ACC112 (cell line): ENCODE measurements around the gene DAGLA.

Source experiments
- H2AFZ ChIP-seq: fragments of 200-600 bp; sonication (generic); one replicate; pipeline ENCODE4 v1.6.0; 2017; ENCODE audit warnings: antibody characterized with exemption, low read length; ENCODE audit not compliant: unreplicated experiment
- H3K27ac ChIP-seq: fragments of 200-600 bp; sonication (generic); 2 replicates; pipeline ENCODE4 v1.5.1; 2014; ENCODE audit warnings: low read depth, mild to moderate bottlenecking, antibody characterized with exemption, low read length, moderate library complexity
- H3K27me3 ChIP-seq: fragments of 200-600 bp; sonication (generic); 2 replicates; pipeline ENCODE4 v1.6.1; 2014; ENCODE audit warnings: mild to moderate bottlenecking, antibody characterized with exemption, low read length, moderate library complexity, mixed read lengths; ENCODE audit not compliant: insufficient read depth
- H3K36me3 ChIP-seq: fragments of 200-600 bp; sonication (generic); 2 replicates; pipeline ENCODE4 v1.6.1; 2016; ENCODE audit warnings: mild to moderate bottlenecking, antibody characterized with exemption, low read length, moderate library complexity, mixed read lengths; ENCODE audit not compliant: insufficient read depth
- H3K4me1 ChIP-seq: fragments of 200-600 bp; sonication (generic); one replicate; pipeline ENCODE4 v1.6.1; 2016; ENCODE audit warnings: low read length, mixed read lengths; ENCODE audit not compliant: insufficient read depth, unreplicated experiment, control insufficient read depth
- H3K4me3 ChIP-seq: fragments of 200-600 bp; sonication (generic); 2 replicates; pipeline ENCODE4 v1.5.1; 2014; ENCODE audit warnings: mild to moderate bottlenecking, low read depth, low read length
- H3K79me2 ChIP-seq: fragments of 200-600 bp; sonication (generic); one replicate; pipeline ENCODE4 v1.6.0; 2016; ENCODE audit warnings: low read length; ENCODE audit not compliant: control insufficient read depth, unreplicated experiment, insufficient read depth

The DAGLA gene

GRCh38 chr11:61711037-61711436 is 30.8 kb downstream of the DAGLA start:
- Histone ChIP-seq H3K36me3 (no peaks in the 10 kb centered on the region), H3K79me2 (no peaks in the 10 kb centered on the region), H3K4me1 (no peaks in the 10 kb centered on the region), H3K27me3 (no peaks in the 10 kb centered on the region), H3K4me3 (no peak overlapping the region), H3K27ac (no peak overlapping the region), H2AFZ (no peak overlapping the region)

DNA sequence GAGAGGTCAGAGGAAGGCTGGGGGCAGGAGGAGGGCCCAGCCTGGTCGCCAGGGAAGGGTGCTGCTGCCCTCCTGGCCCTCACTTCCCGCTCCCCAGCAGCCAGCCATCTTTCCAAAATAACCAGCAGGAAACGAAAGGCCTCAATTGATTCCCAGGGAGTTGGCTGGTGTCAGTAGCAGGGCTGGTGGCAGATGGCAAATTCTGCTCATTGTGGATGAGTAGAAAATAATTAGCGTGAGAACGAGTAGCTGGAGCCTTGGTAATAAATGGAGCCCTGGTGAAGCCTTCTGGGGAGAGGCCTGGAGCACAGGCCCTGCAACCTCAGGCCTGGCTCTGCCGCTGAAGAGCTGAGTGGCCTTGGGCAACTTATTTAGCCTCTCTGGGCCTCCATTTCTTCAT is 31.3 kb downstream of the DAGLA start:
- Histone ChIP-seq H3K36me3 (no peaks in the 10 kb centered on the region), H3K79me2 (no peaks in the 10 kb centered on the region), H3K27me3 (no peaks in the 10 kb centered on the region)

DNA sequence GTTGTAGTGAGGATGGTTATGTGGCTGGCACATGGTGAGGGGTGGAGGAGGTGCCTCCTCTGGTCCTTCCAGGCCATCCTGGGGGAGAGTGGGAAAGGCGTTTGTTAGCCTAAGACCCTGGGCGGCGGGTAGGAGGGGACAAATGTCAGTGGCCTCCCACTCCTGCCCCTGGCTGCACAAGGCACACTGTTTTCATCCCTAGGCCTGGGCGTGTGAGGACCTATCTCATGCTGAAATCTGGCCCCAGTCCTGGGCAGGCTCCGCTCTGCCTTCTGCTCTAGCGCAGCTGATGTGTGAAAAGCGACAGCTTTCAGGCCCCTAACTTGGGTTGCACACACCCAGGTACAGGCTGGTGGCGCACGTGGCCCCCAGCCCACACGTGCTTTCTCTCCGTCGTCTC is 32.1 kb downstream of the DAGLA start:
- Histone ChIP-seq H2AFZ (no peak overlapping the region), H3K4me3 (no peak overlapping the region), H3K27ac (no peak overlapping the region), H3K79me2 (no peaks in the 10 kb centered on the region), H3K27me3 (no peaks in the 10 kb centered on the region), H3K36me3 (no peaks in the 10 kb centered on the region), H3K4me1 (peaks cover 2% of the 10 kb centered on the region)

More for the DNA sequence above, 31.3 kb downstream of the DAGLA start:
- Histone ChIP-seq H3K27ac (no peak overlapping the region), H3K4me1 (no peaks in the 10 kb centered on the region), H2AFZ (no peak overlapping the region), H3K4me3 (no peak overlapping the region)

DNA sequence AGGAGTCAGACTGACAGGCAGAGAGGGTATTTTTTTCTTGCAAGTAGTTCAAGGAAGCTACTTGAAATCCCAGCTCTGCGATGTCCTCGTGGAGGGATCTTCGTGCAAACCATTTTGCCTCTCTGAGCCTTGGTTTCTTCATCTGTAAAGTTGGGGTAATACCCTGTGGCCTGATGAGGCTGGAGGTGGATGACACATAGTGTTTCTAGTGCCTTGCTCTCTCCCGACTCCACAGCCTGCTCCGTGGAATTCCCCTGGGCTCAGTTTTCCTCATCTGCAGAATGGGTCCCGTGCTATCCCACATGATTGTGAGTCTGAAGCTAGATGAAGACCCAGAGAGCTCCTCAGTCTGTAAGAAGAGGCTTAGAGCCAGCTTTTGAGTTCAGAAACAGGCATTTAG is 32.7 kb downstream of the DAGLA start:
- no peak overlapping the region for H3K4me3 ChIP-seq
- H2AFZ ChIP-seq = no peak overlapping the region
- no peak overlapping the region for H3K27ac ChIP-seq
- H3K4me1 ChIP-seq = peaks cover 7% of the 10 kb centered on the region
- no peaks in the 10 kb centered on the region for H3K79me2 ChIP-seq
- H3K27me3 ChIP-seq = no peaks in the 10 kb centered on the region
- no peaks in the 10 kb centered on the region for H3K36me3 ChIP-seq

DNA sequence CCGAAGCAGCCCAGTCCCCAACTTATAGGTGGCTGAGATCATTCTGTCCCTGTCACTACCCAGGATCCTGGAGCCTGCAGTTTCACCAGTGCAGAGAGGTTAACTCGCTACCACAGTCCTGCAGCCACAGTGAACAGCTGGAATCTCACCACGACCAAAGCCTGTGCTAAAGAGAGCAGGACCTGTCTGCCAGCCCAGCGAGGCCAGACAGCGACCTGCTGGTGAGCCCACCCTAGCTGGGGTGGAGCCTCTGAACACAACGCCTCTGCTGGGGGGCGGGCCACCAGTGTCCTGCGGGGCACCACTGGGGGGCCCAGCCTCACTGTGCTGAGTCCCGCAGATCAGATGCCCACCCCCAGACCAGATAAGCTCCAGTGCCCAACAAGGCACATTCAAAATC is 33.3 kb downstream of the DAGLA start:
- Histone ChIP-seq H3K4me3 (no peak overlapping the region), H3K27me3 (no peaks in the 10 kb centered on the region), H3K79me2 (no peaks in the 10 kb centered on the region), H3K4me1 (peaks cover 11% of the 10 kb centered on the region), H3K36me3 (no peaks in the 10 kb centered on the region), H2AFZ (no peak overlapping the region), H3K27ac (no peak overlapping the region)

DNA sequence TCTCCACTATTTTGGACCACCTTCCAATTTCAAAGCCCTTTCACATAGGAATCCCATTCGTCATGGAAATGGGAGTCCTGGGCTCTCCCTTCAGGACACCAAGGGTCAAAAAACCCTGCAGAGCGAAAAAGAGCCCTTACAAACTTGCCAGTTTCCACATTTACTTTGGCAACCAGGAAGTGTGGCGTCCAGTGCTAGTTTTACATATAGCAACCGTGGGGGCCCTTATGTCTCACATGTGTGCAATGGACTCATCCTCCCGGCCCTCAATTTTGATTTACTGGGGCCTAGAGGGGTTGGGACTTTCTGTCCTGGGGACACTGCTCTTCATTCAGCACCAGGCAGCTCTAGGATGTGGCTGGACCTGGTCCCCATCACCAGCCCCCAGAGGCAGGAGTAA is 33.7 kb downstream of the DAGLA start:
- Histone ChIP-seq H2AFZ (no peak overlapping the region), H3K27ac (no peak overlapping the region), H3K79me2 (no peaks in the 10 kb centered on the region), H3K27me3 (no peaks in the 10 kb centered on the region), H3K4me3 (no peak overlapping the region), H3K36me3 (no peaks in the 10 kb centered on the region), H3K4me1 (peaks cover 11% of the 10 kb centered on the region)

- Histone ChIP-seq H3K4me3 (no peak overlapping the region), H3K27ac (no peak overlapping the region), H2AFZ (no peak overlapping the region), H3K4me1 (peaks cover 15% of the 10 kb centered on the region), H3K36me3 (no peaks in the 10 kb centered on the region), H3K79me2 (no peaks in the 10 kb centered on the region), H3K27me3 (no peaks in the 10 kb centered on the region)
Measured at GRCh38 chr11:61714316-61714715, 34.1 kb downstream of the DAGLA start.

DNA sequence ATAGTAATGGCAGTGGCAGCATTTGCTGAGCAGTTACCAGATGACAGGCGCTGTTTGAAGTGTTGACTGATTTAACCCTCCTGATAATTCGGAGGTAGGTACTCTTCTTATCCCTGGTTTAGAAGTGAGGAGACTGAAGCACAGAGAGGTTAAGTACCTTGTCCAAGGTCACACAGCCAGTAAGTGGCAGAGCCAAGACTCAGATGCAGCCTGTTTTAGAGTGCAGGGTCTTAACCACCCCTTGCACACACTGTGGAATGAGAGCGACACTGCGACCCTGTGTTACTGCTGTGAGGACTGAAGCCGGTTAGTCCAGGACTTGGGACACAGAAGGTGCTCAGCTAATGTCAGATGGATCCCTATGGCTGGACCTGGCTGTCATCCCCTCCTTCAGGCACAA is 34.7 kb downstream of the DAGLA start:
- Histone ChIP-seq H3K36me3 (no peaks in the 10 kb centered on the region), H3K4me3 (no peak overlapping the region), H2AFZ (no peak overlapping the region), H3K27me3 (no peaks in the 10 kb centered on the region), H3K27ac (no peak overlapping the region), H3K79me2 (no peaks in the 10 kb centered on the region), H3K4me1 (peaks cover 17% of the 10 kb centered on the region)

DNA sequence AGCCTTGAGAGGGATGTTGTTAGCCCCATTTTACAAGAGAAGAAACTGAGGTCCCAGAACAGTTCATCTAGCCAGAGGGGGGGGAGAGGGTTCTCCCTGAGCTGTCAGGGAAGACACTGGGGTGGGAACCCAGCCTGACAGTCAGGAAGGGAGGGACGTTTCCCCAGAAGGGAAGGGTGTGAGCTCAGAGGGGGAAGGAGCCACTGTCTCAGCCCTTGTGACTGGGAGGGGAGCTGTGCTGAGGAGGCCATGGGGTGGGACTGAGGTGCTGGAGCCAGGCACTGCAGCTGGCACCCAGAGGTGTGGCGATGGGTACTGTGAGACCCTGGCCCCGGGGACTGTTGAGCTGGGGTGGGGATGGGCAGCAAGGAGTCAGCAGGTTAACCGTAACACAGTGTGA is 35.7 kb downstream of the DAGLA start:
- no peak overlapping the region for H2AFZ ChIP-seq
- H3K4me3 ChIP-seq = no peak overlapping the region
- no peaks in the 10 kb centered on the region for H3K79me2 ChIP-seq
- H3K27me3 ChIP-seq = no peaks in the 10 kb centered on the region
- no peaks in the 10 kb centered on the region for H3K36me3 ChIP-seq
- H3K27ac ChIP-seq = no peak overlapping the region
- H3K4me1 ChIP-seq = peaks cover 17% of the 10 kb centered on the region

- H3K4me1 ChIP-seq = peaks cover 17% of the 10 kb centered on the region
Measured at GRCh38 chr11:61716478-61717285, 36.5 kb downstream of the DAGLA start.

GRCh38 chr11:61717286-61718033 is 37.3 kb downstream of the DAGLA start:
- peaks cover 17% of the 10 kb centered on the region for H3K4me1 ChIP-seq

More at GRCh38 chr11:61716478-61717285, 36.5 kb downstream of the DAGLA start:
- no peaks in the 10 kb centered on the region for H3K79me2 ChIP-seq
- H3K4me3 ChIP-seq = no peak overlapping the region
- no peaks in the 10 kb centered on the region for H3K36me3 ChIP-seq
- no peak overlapping the region for H2AFZ ChIP-seq
- no peak overlapping the region for H3K27ac ChIP-seq
- H3K27me3 ChIP-seq = no peaks in the 10 kb centered on the region

More at GRCh38 chr11:61717286-61718033, 37.3 kb downstream of the DAGLA start:
- H3K36me3 ChIP-seq = no peaks in the 10 kb centered on the region
- no peak overlapping the region for H3K27ac ChIP-seq
- no peaks in the 10 kb centered on the region for H3K79me2 ChIP-seq
- H3K27me3 ChIP-seq = no peaks in the 10 kb centered on the region
- H3K4me3 ChIP-seq = peak overlapping the region; percentile 75
- no peak overlapping the region for H2AFZ ChIP-seq
